ENCODE data around the gene ASTN2.

The ASTN2 gene

GRCh38 chr9:116504893-116505480, 909.9 kb downstream of the ASTN2 start:
- no peak overlapping the region for H3K4me3 ChIP-seq (replicated peaks; ENCODE audit: low read depth, low read length)
- TF ChIP-seq CTCF (IDR thresholded peaks at IDR 0.05; ENCODE audit: low read depth, low read length, missing control alignments): no peak

DNA sequence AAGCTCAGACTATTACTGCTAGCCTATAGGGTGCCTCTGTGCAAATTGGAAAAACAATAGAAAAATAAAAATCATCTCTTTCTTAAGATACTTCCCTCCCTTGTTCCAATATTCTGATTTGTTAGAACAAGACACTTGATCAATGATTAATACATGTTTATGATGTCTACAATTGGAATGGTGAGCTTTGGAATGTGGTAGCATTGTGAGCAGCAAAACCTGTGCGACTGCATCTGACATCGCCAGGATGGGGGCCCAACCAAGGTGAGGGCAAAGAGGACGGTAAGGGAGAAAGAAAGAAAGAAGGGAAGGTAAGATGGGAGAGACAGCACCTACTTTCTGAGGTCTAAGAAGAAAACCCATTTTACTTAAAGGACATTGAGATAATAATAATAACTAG, 910.8 kb downstream of the ASTN2 start:
- H3K4me3 ChIP-seq (replicated peaks; ENCODE audit: low read depth, low read length): no peak overlapping the region
- no peak for TF ChIP-seq CTCF (IDR thresholded peaks at IDR 0.05; ENCODE audit: low read depth, low read length, missing control alignments)
- DNase-seq (ENCODE audit: extremely low read depth, low read depth): no peak

More at GRCh38 chr9:116504893-116505480, 909.9 kb downstream of the ASTN2 start:
- DNase-seq (ENCODE audit: extremely low read depth, low read depth): no peak

DNA sequence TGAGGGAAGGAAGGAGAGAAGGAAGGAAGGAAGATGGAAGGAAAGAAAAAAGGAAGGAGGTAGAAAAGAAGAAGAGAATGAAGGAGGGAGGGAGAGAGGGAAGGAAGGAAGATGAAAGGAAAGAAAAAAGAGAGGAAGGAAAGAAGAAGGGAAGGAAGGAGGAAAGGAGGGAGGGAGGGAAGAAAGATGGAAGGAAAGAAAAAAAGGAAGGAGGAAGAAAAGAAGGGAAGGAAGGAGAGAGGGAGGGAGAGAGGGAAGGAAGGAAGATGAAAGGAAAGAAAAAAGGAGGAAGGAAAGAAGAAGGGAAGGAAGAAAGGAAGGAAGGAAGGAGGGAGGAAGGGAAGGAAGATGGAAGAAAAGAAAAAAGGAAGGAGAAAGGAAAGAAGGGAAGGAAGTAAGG, 912.1 kb downstream of the ASTN2 start:
- no peak for DNase-seq (ENCODE audit: extremely low read depth, low read depth)
- H3K4me3 ChIP-seq (replicated peaks; ENCODE audit: low read depth, low read length): no peak overlapping the region
- no peak for TF ChIP-seq CTCF (IDR thresholded peaks at IDR 0.05; ENCODE audit: low read depth, low read length, missing control alignments)

DNA sequence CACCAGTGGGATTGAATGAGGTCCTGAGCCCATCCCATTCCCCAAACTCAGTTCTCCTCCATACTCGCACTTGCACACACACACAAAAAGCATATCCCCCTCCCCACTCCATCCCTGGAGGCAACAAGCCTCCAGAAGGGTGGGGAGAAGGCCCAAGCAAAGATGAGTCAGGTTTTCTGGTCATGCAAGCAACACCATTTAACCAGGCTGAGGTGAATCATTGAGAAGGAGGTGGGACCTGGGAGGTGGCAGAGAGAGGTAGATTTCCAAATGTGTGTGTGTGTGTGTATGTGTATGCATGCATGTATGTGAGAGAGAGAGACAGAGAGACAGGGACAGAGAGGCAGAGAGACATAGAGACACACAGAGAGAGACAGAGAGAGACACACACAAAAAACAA, 913.0 kb downstream of the ASTN2 start:
- H3K4me3 ChIP-seq (replicated peaks; ENCODE audit: low read depth, low read length): no peak overlapping the region
- no peak for TF ChIP-seq CTCF (IDR thresholded peaks at IDR 0.05; ENCODE audit: low read depth, low read length, missing control alignments)
- no peak for DNase-seq (ENCODE audit: extremely low read depth, low read depth)

DNA sequence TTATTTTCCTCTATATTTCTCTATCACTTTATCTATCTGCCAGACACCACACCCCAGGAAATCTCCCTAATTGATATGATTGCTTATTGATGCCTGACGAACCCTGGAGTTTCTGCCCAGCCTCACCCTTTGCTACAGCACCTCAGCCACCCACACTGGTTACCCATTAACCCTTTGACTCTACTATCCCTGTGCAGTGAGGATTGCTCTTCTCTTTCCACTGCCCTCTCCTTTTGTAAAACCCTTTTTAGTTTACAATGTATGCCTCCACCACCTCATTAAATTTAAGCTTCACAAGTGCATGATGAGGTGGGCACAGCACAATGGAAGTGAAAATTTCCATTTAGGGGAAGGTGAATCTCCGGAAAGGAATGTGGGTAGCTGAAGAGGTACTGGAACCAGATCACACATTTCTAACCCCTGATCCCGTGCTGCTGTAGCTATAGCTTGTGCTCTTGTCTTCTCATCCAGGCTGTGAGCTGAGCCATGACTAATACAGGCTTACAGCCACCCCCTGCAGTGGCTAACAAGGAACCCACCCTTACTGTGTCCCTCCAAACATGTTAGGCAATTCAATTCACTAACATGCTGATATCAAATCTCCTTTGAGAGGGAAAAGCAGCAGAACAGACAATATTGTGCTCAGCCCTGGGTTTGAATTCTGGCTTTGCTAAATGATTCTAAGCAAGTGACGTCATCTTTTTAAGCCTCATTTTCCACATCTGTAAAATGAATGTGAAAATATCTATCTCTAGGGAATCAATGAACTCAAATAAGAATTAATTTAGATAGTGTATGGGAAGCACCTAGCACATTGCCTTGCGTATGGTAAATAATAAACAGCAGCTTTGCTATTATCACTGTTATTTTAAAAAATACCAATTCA, 914.6 kb downstream of the ASTN2 start:
- no peak for DNase-seq (ENCODE audit: extremely low read depth, low read depth)
- no peak overlapping the region for H3K4me3 ChIP-seq (replicated peaks; ENCODE audit: low read depth, low read length)
- no peak for TF ChIP-seq CTCF (IDR thresholded peaks at IDR 0.05; ENCODE audit: low read depth, low read length, missing control alignments)

DNA sequence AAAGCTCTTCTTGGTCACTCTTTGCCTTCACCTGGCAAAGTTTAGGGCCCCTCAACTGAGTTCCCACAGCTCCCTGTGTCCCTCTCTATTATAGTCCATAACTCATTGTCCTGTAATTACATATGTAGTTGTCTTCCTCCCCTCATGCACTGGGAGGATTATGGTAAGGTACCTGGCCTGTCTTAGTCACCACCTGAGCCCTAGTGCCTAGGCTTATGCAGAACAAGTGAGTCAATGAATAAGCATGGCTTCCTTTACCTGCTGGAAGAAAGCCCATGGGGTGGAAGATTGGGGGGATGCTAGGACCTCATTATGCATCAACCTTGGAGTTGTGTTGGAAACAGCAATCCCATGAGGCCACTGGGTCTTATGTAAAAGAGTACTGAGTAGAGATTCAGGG, 915.4 kb downstream of the ASTN2 start:
- no peak for TF ChIP-seq CTCF (IDR thresholded peaks at IDR 0.05; ENCODE audit: low read depth, low read length, missing control alignments)
- DNase-seq (ENCODE audit: extremely low read depth, low read depth): no peak

More for the DNA sequence above, 915.4 kb downstream of the ASTN2 start:
- H3K4me3 ChIP-seq (replicated peaks; ENCODE audit: low read depth, low read length): no peak overlapping the region

Data from HFF-Myc (cell line).